NCI-H748 (cell line): ENCODE results near the gene RECK.
"Not testable (repeated sequence)": the region's sequence is repeated elsewhere in the genome, so short reads cannot be mapped to it uniquely, and the experiment has no call there.

Source experiments
- DNase-seq: peaks from one replicate; lab custom pipeline; 2025; ENCODE audit not compliant: unreplicated experiment; lab: John Stamatoyannopoulos, UW

Gene RECK

DNA sequence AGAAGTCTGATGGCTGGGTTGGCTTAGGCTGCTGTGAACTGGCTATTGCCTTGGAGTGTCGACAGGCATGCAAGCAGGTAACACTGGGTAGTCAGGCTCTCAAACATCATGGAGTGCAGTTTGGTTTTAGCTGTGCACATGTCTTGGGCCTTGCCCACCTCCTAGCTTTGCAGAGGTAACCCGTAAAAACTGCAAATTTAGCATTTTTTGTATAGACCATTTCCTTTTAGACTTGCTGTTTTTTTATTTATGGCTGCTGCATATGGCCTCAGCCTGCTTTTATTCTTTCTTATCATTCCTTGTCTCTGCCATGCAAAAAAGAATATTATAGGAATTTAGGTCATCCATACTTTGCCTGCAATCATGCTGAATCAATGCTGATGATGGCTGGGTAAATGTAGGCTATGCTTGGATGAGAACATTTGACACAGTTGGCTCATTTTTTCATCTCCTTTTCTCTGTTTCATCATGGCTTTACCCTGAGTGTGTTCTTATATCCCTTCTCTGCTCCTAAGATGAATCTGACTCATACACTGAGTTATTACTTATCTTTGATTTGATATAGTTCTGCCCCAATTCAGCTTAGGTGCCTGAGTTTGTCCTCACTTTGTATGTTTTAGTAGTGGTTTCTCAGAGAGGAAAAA lies 27.2 kb downstream of the RECK start:
- no peak for DNase-seq

DNA sequence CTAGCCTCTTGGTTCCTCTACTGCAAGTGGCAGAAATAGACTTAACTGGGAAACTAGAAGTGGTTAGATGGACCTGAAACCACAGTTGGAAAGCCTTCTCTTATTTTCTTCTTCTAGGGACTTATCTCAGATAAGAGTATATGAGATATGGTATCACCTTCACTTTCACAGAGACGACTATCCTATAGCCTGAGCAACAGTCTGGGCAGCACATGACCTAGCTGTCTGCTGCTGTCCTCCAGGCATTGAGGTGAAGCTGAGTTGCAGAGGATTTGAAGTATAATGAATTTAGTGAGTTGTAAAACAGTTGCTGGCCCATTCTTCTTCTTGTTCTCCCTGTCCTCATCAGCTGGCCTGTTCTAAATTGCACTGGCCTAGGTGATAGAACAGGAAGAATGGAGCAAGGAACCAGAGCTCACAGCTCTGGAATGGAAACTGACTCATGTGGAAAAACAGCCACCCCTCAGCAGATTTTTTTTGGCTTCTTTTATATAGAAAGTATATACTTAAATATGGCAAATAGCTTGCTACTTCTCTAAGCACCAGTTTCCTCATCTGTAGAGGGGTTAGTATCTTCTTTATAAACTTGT lies 27.8 kb downstream of the RECK start:
- DNase-seq: no peak

DNA sequence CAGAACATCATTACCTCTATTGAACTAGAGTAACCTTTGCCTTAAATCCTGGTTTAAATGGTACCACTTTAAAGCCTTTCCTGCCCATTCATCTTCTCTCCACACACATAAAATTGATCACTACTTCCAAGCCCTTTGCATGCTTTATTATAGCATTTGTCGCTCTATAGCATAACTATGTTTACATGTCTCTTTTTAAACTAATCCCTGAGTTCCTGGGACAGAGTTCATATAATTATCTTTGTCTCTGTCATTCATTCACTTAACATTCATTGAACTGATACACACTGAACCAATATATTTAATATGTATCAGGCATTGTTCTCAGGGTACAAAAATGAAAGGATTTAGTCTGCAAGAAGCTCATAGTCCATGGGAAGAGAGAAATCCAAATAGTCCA lies 37.3 kb downstream of the RECK start:
- DNase-seq: no peak

DNA sequence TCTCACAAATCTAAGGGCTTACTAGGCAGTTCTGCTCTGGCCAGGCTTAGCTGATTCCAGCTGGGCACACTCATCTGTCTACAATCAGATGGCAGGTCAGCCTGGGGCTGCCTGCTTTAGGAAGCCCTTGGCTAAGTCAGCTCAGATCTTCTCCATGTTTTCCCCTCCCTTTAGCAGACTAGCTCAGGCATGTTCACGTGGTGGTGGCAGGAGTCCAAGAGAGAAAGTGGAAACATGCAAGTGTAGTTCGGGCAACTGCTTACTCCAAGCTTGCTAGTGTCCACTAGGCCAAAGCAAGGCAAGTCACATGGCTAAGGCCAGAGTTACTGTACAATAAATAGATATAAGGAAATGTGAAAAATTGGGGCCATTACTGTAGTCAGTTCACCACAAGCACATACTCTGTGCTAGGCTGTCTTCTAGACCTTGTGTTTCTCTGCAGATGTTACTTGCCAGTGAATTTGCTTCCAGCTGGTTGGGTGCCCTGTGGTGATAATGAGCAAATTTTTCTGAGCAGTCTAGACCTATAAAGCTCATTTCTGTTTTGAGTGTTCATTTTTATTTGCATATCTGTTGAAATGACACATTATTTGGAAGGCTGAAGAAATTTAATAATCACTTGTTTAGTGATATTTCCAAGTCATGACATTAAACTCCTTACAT lies 38.3 kb downstream of the RECK start:
- no peak for DNase-seq

DNA sequence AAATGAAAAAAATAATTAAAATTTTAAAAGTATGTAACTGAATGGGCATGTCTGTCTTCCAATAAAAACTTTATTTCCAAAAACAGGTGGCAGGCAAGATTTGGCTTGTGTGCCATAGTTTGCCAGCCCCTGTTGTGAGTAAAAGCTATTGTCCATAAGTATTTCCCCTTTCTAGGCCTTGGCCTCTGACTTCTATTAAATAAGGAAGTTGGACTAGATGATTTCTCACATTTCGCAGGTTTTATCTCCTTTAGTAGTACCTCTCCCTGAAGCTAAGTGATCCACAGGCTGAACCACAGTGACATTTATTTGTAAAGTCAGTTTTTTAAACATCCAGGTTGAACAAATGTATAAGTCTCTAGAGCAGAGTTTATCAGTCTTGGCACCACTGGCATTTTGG lies 41.3 kb downstream of the RECK start:
- no peak for DNase-seq

DNA sequence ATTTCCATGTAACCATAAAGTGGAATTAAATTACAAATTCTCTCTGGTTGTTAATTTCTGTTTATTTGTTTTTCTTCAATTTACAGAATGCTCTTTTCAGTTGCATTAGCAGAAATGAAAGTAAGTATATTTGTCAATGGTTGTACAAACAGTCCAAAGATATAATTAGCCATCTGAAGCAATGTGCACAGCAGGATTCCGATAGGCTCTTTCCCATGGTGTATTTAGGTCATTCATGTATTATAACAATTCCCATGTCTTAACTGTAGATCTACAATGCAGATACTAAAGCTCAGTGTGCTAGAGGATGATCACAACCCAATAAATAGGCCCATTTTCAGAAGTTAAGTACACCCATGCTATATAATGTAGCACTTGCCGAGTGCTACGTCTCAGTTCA lies 43.8 kb downstream of the RECK start:
- DNase-seq: no peak

DNA sequence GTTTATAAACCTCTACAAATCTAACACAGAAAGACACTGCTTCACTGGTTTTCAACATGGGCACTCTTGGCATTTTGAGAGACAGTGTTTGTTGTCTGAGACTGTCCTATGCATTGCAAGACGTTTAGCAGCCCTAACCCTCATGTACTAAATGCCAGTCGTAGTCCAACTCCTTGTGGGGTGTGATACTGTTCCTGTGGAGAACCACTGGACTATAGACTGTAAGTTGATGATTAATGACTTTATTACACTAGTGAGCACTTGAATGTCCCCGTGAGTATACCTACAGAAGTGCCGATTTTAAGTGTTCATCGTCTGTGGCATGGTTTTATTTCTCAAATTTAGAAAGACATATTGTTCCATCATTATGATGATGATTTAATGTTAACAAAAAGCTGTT lies 46.2 kb downstream of the RECK start:
- DNase-seq: no peak

DNA sequence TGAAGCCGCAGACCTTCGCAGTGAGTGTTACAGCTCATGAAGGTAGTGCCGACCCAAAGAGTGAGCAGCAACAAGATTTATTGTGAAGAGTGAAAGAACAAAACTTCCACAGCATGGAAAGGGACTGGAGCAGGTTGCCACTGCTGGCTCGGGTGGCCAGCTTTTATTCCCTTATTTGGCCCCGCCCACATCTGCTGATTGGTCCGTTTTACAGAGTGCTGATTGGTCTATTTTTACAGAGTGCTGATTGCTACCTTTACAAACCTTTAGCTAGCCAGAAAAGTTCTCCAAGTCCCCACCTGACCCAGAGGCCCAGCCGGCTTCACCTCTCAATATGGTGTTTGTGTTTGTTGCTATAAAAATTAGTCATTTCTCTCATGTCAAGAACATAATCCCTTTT lies 49.7 kb downstream of the RECK start:
- no peak for DNase-seq

DNA sequence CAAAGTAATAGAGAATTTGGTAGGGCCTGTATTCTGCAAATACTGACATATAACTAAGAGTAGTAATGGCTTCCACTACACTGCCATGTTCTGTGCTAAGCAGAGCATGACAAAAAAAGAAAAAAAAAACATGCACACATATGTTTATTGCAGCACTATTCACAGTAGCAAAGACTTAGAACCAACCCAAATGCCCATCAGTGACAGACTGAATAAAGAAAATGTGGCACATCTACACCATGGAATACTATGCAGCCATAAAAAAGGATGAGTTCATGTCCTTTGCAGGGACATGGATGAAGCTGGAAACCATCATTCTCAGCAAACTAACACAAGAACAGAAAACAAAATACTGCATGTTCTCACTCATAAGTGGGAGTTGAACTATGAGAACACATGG lies 50.3 kb downstream of the RECK start:
- not testable (repeated sequence) for DNase-seq

DNA sequence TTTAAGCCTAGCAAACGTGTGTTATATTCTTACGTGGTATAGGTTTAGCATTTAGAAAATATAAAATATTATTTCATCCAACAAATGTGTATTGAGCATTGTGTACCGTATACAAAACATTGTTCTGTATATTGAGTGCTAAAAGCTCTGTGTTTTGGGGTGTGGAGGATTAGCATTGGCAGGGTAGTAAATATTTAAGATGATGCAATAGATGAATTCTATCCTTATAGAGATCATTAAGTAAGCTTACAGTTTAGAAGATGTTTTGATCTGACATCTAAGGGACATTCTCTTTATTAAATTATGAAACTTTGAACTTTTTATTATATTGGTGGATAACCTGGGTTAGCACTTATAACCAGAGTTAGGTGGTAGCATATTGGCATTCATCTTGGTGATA lies 51.3 kb downstream of the RECK start:
- DNase-seq: no peak

DNA sequence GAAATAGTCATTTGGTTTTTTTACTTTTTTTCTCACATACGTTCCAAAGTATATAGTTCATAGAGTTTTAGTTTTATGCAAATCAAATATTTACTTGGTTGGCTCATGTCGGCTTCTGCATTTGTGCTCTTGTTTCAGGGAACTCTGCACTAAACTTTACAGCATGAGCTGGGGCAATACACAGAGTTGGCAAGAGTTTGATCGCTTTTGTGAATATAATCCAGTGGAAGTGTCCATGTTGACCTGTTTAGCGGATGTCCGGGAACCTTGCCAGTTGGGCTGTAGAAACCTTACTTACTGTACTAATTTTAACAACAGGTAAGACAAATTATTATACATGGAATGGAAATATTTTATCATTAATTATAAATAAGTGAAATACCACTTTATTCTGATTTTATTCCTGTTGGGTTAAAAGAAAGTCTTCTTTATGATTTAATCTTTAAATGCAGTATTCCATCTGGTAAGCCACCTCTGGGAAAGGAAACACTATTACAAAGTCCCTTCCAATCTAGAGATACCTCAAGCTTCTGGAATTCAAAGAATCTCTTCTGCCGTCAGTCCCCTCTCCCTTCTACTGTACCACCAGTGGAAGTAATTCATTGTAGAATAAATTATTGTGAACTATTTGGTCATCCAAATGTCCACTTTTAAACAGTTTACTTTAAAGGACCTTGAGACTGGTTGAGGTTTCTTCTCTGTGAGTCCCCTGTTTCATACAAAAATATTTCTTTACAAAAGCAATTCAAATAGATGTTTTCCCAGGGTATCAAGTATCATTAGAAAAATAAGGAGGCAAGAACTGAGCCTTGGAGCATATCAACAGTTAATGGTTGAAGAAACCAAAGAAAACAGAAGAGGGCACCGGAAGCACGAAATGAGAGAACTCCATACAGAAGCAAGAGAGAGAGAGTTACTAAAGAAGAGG lies 54.6 kb downstream of the RECK start:
- DNase-seq: no peak

DNA sequence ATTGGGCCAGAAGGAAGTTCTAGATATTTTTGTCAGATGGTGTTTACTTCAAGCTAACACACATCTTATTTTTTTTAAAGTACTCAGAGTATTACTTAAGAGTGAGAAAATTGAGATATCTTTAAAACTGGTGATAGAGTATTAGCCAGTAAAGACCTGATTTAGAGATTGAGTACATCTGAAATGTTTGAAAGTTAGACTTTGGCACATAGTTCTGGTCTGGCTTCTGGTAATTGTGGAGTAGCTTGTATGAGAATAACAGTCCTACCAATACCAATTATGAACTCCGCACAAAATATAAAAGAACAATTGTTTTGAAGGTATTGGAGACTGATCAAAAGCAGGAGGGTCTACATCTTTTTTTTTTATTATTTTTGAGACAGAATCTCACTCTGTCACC lies 55.3 kb downstream of the RECK start:
- DNase-seq: no peak

DNA sequence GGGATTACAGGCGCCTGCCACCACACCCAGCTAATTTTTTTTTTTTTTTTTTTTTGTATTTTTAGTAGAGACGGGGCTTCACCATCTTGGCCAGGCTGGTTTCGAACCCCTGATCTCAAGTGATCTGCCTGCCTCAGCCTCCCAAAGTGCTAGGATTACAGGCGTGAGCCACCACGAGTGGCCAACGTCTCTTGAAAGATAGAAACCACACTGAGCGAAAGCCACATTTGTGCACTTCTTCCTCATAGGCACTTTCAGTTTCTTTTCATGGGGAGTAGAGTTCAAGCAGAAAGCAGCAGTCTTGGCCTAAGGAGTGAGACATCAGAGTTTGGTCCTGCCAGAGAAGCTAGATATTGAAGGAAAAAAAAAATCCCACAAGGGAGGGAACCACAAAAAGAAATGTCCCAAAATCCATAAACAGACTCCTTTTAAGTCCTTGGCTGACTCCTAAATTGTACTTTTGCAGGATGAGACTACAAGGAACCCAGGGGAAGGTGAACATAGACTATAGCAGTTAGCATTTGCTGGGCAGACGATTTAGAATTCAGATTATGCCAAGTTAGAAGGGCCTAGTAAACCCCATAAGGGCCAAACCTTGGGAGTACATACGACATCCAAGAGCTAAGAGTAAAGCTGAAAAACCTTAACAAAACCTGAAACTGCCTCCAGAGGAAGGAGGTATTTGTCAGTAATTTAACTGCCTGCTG lies 55.9 kb downstream of the RECK start:
- DNase-seq: no peak

DNA sequence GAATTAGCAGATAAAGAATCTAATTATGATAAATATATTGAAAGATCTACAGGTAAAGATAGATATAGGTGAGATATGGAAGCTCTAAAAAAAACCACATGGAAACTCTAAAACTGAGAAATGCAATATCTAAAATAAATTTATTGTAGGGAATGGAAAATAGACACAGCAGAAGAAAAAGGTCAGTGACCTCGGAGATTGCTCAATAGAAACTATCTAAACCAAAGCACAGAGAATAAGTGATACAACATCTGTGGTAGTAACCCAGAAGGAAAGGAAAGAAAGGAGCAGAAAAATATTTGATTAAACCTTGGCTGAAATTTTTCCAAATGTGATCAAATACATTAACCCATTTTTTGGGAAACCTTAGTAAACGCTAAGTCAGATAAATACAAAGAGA lies 56.7 kb downstream of the RECK start:
- DNase-seq: no peak

DNA sequence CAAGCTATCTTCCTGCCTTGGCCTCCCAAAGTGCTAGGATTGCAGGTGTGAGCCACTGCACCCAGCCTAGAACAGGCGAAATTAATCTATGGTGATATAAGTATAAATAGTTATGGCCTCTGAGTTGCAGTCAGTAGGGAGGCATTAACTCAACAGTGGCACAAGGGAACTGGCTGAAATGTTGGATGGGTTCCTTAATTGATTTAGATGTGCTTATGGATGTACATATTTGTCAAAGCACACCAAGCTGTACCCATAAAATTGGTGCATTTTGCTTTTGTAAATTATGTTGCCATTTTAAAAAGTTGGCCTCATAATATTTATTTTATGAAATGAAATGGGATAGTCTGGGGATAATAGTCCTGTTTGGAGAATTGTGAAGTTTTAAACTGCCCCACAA lies 63.0 kb downstream of the RECK start:
- DNase-seq: no peak

DNA sequence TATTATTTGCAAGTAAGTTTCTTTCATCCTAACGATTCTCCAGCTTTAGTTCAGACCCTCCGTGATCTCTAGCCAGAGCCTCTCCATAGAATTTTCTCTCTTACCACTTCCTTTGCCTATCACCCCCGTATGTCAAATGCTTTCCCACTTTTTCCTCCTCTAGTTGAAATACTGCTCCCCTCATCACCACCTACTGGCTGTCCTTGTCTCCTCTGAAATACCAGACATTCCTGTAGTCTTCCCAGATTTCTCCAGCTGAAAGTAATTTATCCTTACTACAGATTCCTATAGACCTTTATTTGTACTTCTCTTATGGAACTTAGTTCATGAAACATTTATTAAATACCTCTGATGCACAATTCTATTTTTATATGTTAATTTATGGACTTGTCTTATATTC lies 63.8 kb downstream of the RECK start:
- no peak for DNase-seq

DNA sequence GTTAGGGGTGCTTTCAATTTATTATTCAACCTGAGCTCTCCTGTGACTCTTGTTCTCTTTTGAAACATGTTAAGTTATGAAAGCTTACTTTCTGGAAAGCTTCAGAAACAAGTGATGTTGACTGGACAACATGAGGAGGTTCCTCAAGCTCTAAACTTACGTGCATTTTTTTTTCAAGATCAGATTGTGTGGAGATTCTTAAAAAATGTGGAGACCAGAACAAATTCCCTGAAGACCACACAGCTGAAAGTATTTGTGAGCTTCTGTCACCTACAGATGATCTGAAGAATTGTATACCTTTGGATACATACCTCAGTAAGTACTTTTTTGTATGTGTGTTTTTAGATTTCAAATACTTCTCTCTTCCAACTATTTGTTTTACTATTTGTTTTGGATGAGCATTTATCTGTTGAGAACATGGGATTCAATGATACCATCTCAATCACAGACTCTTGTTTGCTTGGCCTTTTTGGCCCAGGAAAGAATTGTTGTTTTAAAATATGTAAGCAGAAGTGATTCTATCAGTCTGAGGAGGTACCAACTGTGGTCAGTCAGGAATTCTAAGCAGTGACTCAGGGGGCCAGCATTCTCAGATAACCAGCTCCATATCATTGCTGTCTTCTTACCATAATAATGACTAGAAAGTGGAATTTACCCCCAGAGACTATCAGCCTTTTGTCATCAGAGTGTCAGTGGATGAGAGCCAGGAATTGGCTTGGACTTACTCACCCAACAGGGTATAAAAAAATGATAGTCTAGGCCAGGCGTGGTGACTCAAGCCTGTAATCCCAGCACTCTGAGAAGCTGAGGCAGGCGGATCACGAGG lies 65.4 kb downstream of the RECK start:
- no peak for DNase-seq

DNA sequence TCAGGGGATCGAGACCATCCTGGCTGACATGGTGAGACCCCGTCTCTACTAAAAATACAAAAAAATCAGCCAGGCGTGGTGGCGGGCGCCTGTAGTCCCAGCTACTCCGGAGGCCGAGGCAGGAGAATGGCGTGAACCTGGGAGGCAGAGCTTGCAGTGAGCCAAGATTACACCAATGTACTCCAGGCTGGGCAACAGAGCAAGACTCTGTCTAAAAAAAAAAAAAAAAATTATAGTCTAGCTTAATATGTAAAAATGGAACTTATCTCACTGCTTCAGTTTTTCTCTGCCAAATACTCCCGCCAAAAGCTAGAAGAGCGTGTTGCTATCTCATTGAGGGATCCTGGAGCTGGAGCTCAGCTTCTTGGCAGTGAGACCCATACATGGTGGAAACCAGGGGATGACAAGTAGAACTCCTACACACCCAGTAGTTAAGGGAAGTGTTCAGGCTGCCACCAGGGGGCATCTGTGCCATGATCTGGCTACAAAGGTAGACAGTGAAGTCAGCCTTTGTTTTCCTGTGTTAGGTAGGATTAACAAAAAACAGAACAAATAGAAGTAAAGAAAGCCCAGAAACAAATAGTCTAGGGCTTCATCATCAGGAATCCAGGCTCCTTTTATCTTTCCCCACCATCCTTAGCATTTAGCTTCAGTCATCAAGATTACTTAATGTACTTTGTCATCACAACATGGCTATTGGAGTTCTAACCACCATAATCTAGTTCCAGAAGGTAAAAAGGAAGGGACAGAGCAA lies 66.2 kb downstream of the RECK start:
- DNase-seq: peak; percentile 81

DNA sequence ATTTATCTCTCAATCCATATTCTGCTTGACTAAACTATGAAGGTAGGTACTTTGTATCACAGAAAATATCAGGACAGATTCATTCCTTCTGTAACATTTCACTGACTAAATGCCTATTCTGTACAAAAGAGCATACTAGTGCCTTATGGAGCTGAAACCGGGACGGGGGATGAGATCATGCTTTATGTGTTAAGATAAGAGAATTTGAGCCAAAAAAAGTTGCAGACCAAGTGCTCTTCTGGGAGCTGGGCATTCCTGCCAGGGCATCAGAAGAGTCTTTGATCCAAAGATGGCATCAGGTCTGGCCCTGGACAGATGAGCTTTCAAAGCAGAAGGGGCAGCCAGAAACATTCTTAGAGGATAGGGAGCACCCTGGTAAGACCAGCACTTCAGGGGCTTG lies 72.4 kb downstream of the RECK start:
- DNase-seq: no peak

DNA sequence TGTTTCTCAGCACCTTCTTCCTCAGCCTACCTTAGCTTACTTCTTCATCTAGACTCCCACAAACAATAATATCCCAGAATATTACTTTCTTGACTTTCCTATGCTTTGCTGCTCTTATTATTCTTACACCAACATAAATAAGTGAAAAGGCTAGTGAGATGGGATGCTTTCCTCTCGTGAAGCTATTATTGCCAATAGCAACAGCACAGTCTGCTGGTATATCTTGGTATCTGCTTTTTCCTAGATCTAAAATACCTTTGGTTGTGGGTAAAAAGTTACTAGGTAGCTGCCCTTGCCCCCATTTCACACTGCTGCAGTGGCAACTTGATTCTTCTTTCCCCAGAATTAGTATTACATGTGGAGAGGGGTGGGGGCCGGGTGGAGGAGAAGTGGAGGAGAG lies 73.7 kb downstream of the RECK start:
- DNase-seq: no peak
